ENCODE results near the gene BBOX1. TPM values are rescaled to one million over a fixed set of nuclear protein-coding genes. Genes with fewer than 3 reads are reported as not detected.

The BBOX1 gene
- total and polyA plus RNA-seq, 9 donors: 0.14 to 0.80 (median 0.27) TPM

DNA sequence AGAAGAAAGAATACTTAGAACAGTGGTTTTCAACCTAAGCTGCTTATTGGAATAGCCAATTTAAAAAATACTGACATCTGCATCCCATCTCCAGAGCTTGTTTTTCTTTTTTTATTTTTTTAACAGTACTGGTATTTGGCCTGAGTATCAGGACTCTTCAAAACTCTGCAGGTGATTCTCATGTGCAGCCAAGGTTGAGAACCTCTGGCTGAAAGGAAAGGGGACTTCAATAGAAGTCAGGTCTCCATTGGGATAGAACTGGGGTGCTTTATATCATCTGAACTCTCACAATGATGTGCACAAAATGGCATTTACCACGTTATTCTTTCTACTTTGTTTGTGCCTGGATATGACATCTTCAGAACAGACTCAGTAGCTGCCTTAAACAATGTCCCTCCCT, 55.3 kb downstream of the BBOX1 start:
- peaks cover 2% of the 10 kb centered on the region for H3K9me3 ChIP-seq (replicated peaks; ENCODE audit: control insufficient read depth, low read depth, low read length)
- H3K27me3 ChIP-seq (ENCODE audit: control insufficient read depth, insufficient read depth, low read length): no peaks in the 10 kb centered on the region
- WGBS (ENCODE audit: insufficient coverage): no CpG with 5 or more reads among the region's 1 CpG
- H3K4me1 ChIP-seq (ENCODE audit: control insufficient read depth, insufficient read depth, low read length): no peaks in the 10 kb centered on the region
- DNase-seq: peak; percentile 46
- no peaks in the 10 kb centered on the region for H3K36me3 ChIP-seq (ENCODE audit: control insufficient read depth, insufficient read depth, low read length)
- no peak overlapping the region for H3K4me3 ChIP-seq (ENCODE audit: low read length)
- no peak overlapping the region for H3K27ac ChIP-seq (ENCODE audit: low read length)

DNA sequence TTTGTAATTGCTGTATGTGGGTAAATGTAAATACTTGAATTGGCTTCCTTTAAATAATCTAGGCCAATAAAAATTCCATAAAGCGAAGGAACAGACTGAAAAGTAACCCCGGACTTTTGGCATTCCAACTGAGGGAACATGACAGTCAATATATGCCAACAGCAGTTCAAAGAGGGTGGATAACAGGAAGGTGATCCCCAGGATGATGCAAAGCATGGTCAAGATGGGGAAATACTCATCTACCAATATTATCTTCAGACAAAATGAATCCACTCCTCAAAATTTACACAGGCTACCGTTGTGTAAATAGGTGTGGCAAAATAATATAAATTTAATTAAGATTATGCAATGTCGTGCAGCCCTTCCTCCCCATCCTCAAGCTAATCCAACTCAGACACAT, 56.9 kb downstream of the BBOX1 start:
- WGBS (ENCODE audit: insufficient coverage): 100% methylated on average over 1 of the region's 4 CpGs
- H3K4me3 ChIP-seq (ENCODE audit: low read length): no peak overlapping the region
- peaks cover 2% of the 10 kb centered on the region for H3K9me3 ChIP-seq (replicated peaks; ENCODE audit: control insufficient read depth, low read depth, low read length)
- H3K27ac ChIP-seq (ENCODE audit: low read length): no peak overlapping the region
- H3K36me3 ChIP-seq (ENCODE audit: control insufficient read depth, insufficient read depth, low read length): no peaks in the 10 kb centered on the region
- DNase-seq: no peak
- no peaks in the 10 kb centered on the region for H3K4me1 ChIP-seq (ENCODE audit: control insufficient read depth, insufficient read depth, low read length)
- no peaks in the 10 kb centered on the region for H3K27me3 ChIP-seq (ENCODE audit: control insufficient read depth, insufficient read depth, low read length)

DNA sequence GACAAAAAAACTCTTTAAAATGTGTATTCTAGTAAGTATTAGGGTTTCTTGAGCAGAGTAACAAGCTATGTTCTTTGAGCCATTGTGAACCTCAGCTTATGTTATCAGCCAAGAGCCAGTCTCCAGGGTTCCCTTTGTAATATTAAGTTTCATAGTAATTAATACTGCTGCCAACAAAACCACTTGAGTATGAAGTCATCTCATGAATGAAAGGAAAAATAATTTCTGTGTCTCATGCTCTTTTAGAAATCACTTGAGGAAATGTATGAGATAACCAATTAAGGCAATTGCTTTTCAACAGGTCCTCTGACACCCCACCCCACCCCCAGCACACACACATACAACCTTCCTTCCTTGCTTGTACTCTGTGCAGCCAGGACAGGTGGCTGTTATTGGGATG, 59.9 kb downstream of the BBOX1 start:
- H3K27ac ChIP-seq (ENCODE audit: low read length): no peak overlapping the region
- no peaks in the 10 kb centered on the region for H3K27me3 ChIP-seq (ENCODE audit: control insufficient read depth, insufficient read depth, low read length)
- H3K9me3 ChIP-seq (replicated peaks; ENCODE audit: control insufficient read depth, low read depth, low read length): peaks cover 2% of the 10 kb centered on the region
- no peaks in the 10 kb centered on the region for H3K36me3 ChIP-seq (ENCODE audit: control insufficient read depth, insufficient read depth, low read length)
- no peaks in the 10 kb centered on the region for H3K4me1 ChIP-seq (ENCODE audit: control insufficient read depth, insufficient read depth, low read length)
- no peak overlapping the region for H3K4me3 ChIP-seq (ENCODE audit: low read length)
- peak; percentile 79 for DNase-seq

DNA sequence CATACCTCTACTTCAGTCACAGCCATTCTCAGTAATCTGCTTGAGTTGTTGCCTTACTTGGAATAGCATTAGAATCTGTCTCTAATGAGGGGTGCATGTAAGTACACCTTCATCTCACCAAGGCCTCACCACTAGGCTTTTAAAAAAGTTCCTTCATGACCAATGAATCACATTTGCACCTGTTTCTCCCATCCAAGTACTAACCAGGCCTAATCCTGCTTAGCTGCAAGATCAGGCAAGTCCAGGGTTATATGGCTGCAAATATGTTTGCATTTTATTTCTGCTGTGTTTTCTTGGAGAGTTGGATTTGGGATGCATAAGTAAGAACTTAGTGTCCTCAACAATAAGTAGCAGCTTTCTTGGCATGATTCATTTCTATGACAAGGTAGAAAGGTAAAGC, 66.9 kb downstream of the BBOX1 start:
- Histone ChIP-seq H3K36me3 (ENCODE audit: control insufficient read depth, insufficient read depth, low read length) (no peaks in the 10 kb centered on the region), H3K9me3 (replicated peaks; ENCODE audit: control insufficient read depth, low read depth, low read length) (no peaks in the 10 kb centered on the region), H3K4me1 (ENCODE audit: control insufficient read depth, insufficient read depth, low read length) (no peaks in the 10 kb centered on the region), H3K4me3 (ENCODE audit: low read length) (no peak overlapping the region), H3K27ac (ENCODE audit: low read length) (no peak overlapping the region), H3K27me3 (ENCODE audit: control insufficient read depth, insufficient read depth, low read length) (no peaks in the 10 kb centered on the region)
- no peak for DNase-seq

DNA sequence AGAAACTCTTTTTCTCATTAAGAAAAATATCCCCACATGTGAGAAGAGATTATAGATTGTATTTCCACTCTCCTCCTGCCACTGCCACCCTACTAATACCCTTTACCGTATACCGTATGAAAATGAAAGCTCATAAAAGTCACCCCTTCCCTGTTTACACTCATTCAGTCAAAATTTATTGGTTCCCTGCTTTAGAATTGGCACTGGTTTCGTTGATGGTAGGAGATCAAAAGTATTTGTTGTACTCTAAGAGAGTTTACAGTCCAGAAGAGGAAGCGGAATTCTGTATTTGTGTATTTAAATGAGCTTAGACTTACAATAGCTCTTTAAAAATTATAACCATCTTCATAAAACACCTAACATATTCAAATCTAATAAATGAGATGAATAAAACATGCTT, 68.2 kb downstream of the BBOX1 start:
- DNase-seq: no peak
- no peaks in the 10 kb centered on the region for H3K4me1 ChIP-seq (ENCODE audit: control insufficient read depth, insufficient read depth, low read length)

DNA sequence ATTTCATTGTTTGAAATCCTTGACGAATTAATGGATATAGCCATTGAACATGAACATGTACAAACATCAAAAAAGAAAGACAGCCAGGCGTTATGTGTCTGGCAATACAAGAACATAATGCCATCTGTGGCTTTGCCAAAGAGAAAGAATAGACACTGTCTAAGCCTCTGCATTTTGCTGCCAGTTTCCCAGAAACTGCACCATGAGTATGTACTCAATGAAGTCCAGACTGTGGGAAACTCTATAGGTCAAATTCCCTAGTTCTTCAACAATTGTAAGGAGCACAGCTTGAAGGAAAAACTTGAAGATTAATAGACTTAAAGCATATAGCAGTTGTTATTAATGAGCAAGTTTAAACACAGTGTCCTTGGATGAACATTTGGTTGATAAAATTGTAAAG, 71.3 kb downstream of the BBOX1 start:
- WGBS (ENCODE audit: insufficient coverage): 100% methylated on average over 1 of the region's 2 CpGs
- H3K9me3 ChIP-seq (replicated peaks; ENCODE audit: control insufficient read depth, low read depth, low read length): no peaks in the 10 kb centered on the region
- no peak overlapping the region for H3K4me3 ChIP-seq (ENCODE audit: low read length)
- H3K4me1 ChIP-seq (ENCODE audit: control insufficient read depth, insufficient read depth, low read length): no peaks in the 10 kb centered on the region
- DNase-seq: peak; percentile 57
- H3K36me3 ChIP-seq (ENCODE audit: control insufficient read depth, insufficient read depth, low read length): no peaks in the 10 kb centered on the region
- H3K27me3 ChIP-seq (ENCODE audit: control insufficient read depth, insufficient read depth, low read length): no peaks in the 10 kb centered on the region
- H3K27ac ChIP-seq (ENCODE audit: low read length): no peak overlapping the region

More for the DNA sequence above, 68.2 kb downstream of the BBOX1 start:
- H3K9me3 ChIP-seq (replicated peaks; ENCODE audit: control insufficient read depth, low read depth, low read length): no peaks in the 10 kb centered on the region
- H3K36me3 ChIP-seq (ENCODE audit: control insufficient read depth, insufficient read depth, low read length): no peaks in the 10 kb centered on the region
- no peaks in the 10 kb centered on the region for H3K27me3 ChIP-seq (ENCODE audit: control insufficient read depth, insufficient read depth, low read length)
- no peak overlapping the region for H3K27ac ChIP-seq (ENCODE audit: low read length)
- no peak overlapping the region for H3K4me3 ChIP-seq (ENCODE audit: low read length)
- WGBS (ENCODE audit: insufficient coverage): no CpG with 5 or more reads among the region's 4 CpGs

DNA sequence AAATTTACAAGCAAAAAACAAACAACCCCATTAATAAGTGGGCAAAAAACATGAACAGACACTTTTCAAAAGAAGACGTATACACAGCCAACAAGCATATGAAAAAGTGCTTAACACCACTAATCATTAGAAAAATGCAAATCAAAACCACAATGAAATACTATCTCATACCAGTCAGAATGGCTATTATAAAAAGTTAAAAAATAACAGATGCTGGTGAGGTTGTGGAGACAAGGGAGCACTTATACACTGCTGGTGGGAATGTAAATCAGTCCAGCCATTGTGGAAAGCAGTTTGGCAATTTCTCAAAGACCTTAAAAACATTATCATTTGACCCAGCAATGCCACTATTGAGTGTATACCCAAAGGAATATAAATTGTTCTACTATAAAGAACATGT, 72.3 kb downstream of the BBOX1 start:
- no CpG with 5 or more reads among the region's 1 CpG for WGBS (ENCODE audit: insufficient coverage)

DNA sequence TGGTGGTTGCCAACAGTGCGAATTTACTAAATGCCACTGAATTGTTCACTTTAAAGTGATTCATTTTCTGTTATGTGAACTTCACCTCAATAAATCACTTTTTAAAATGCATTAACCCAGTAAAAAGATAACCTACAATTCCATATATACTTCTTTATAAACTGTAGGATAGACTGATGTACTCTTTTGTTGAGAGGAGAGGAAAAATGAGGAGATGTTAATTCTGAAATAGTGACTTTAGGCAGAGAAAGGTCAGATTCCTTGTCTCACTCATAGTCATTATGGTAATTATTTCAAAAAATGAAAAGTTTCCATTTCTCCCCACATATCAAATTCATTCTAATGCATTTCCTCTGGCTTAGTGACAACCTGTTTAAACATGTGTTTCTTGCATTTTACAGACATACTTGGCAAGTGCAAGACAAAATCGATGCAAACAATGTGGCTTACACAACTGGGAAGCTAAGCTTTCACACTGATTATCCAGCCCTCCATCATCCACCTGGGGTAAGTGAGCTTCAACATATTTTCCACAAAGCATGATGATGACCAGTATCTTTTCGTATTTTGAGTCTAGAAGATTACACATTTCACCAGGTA, 74.5 kb downstream of the BBOX1 start:
- H3K27ac ChIP-seq (ENCODE audit: low read length): no peak overlapping the region
- H3K4me3 ChIP-seq (ENCODE audit: low read length): no peak overlapping the region
- 0% methylated on average over 1 of the region's 3 CpGs for WGBS (ENCODE audit: insufficient coverage)
- no peaks in the 10 kb centered on the region for H3K27me3 ChIP-seq (ENCODE audit: control insufficient read depth, insufficient read depth, low read length)
- H3K36me3 ChIP-seq (ENCODE audit: control insufficient read depth, insufficient read depth, low read length): no peaks in the 10 kb centered on the region
- no peaks in the 10 kb centered on the region for H3K9me3 ChIP-seq (replicated peaks; ENCODE audit: control insufficient read depth, low read depth, low read length)
- peak; percentile 75 for DNase-seq
- H3K4me1 ChIP-seq (ENCODE audit: control insufficient read depth, insufficient read depth, low read length): no peaks in the 10 kb centered on the region

More for the DNA sequence above, 72.3 kb downstream of the BBOX1 start:
- DNase-seq: no peak
- H3K36me3 ChIP-seq (ENCODE audit: control insufficient read depth, insufficient read depth, low read length): no peaks in the 10 kb centered on the region
- H3K9me3 ChIP-seq (replicated peaks; ENCODE audit: control insufficient read depth, low read depth, low read length): no peaks in the 10 kb centered on the region
- no peaks in the 10 kb centered on the region for H3K4me1 ChIP-seq (ENCODE audit: control insufficient read depth, insufficient read depth, low read length)
- H3K27ac ChIP-seq (ENCODE audit: low read length): no peak overlapping the region
- H3K27me3 ChIP-seq (ENCODE audit: control insufficient read depth, insufficient read depth, low read length): no peaks in the 10 kb centered on the region
- no peak overlapping the region for H3K4me3 ChIP-seq (ENCODE audit: low read length)

DNA sequence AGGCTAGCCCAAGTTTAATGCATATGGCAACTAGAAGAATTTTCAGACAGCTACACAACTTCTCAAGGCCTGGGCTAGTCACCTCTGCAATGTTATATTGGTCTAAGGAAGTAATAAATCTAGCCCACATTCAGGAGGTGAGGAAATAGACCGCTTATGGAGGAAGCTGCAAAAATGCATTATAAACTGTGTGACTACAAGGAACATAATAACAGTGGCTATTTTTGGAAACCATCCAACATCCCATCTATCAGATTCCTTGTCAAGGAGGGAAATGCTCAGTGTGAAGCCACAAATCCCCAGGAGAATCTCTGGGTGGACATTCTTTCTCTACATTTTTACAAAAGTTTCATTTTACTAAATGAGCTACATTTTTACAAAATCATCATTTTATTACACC, 76.1 kb downstream of the BBOX1 start:
- WGBS (ENCODE audit: insufficient coverage): no CpG with 5 or more reads among the region's 1 CpG
- H3K9me3 ChIP-seq (replicated peaks; ENCODE audit: control insufficient read depth, low read depth, low read length): no peaks in the 10 kb centered on the region
- DNase-seq: peak; percentile 36
- H3K27me3 ChIP-seq (ENCODE audit: control insufficient read depth, insufficient read depth, low read length): no peaks in the 10 kb centered on the region
- no peak overlapping the region for H3K27ac ChIP-seq (ENCODE audit: low read length)
- no peaks in the 10 kb centered on the region for H3K4me1 ChIP-seq (ENCODE audit: control insufficient read depth, insufficient read depth, low read length)
- no peak overlapping the region for H3K4me3 ChIP-seq (ENCODE audit: low read length)
- no peaks in the 10 kb centered on the region for H3K36me3 ChIP-seq (ENCODE audit: control insufficient read depth, insufficient read depth, low read length)

DNA sequence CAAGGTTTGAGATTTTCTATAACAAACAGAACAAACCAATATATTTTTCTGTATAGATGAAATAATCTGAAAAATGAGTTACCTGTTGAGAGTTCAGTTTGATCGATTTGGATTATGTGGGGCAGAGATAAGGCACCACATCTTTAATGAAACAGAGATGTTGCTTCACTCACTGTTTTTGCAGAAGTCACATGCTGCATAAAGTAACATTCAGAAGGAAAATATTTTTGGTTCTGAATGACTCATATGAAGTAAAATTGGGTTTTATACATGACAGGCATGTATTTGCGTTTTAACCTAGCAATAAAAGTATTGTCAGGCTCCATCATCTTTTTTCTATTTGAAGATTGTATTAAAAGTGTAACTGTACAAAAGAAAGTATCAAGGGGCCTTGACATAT, 77.8 kb downstream of the BBOX1 start:
- Histone ChIP-seq H3K27ac (ENCODE audit: low read length) (no peak overlapping the region), H3K9me3 (replicated peaks; ENCODE audit: control insufficient read depth, low read depth, low read length) (no peaks in the 10 kb centered on the region), H3K4me1 (ENCODE audit: control insufficient read depth, insufficient read depth, low read length) (no peaks in the 10 kb centered on the region), H3K27me3 (ENCODE audit: control insufficient read depth, insufficient read depth, low read length) (no peaks in the 10 kb centered on the region), H3K4me3 (ENCODE audit: low read length) (no peak overlapping the region), H3K36me3 (ENCODE audit: control insufficient read depth, insufficient read depth, low read length) (no peaks in the 10 kb centered on the region)
- no CpG with 5 or more reads among the region's 2 CpGs for WGBS (ENCODE audit: insufficient coverage)
- no peak for DNase-seq

DNA sequence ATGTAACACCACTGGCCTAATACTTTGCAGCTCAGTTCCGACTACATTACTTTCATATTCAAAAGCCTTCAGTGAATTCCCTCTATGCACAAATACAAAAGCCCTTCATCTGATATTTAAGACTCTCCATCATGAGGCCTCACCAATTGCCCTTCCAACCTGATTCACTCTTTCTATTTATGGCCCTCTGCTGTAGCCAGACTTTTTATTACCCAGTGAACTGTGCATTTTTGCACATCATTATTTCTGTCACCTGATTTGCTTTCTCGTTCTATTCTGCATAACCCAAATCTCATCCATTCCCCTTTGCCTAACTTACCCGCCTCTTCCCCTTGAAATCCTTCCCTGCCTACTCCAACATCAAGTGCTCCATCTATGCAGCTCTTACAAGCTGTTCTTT, 78.3 kb downstream of the BBOX1 start:
- H3K27ac ChIP-seq (ENCODE audit: low read length): no peak overlapping the region
- 63% methylated on average over 3 of the region's 3 CpGs for WGBS (ENCODE audit: insufficient coverage)
- no peaks in the 10 kb centered on the region for H3K4me1 ChIP-seq (ENCODE audit: control insufficient read depth, insufficient read depth, low read length)
- DNase-seq: peak; percentile 39
- no peaks in the 10 kb centered on the region for H3K36me3 ChIP-seq (ENCODE audit: control insufficient read depth, insufficient read depth, low read length)
- H3K9me3 ChIP-seq (replicated peaks; ENCODE audit: control insufficient read depth, low read depth, low read length): no peaks in the 10 kb centered on the region
- no peak overlapping the region for H3K4me3 ChIP-seq (ENCODE audit: low read length)
- H3K27me3 ChIP-seq (ENCODE audit: control insufficient read depth, insufficient read depth, low read length): no peaks in the 10 kb centered on the region
